ENCODE data around the gene SERPINB1.

DNA sequence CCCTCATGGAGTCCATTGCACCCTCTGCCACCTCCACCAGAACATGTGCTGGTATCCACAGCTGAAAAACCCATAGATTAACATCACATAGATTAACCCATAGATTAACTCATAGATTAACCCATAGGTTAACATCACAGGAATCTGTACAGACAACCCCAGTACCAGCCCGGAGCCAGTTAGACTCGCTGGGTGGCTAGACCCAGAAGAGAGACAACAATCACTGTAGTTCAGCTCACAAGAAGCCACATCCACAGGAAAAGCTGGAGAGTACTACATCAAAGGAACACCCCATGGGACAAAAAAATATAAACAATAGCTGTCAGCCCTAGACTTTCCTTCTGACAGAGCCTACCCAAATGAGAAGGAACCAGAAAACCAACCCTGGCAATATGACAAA lies 36.3 kb upstream of the SERPINB1 start:
- TF ChIP-seq EP300 (IDR thresholded peaks at IDR 0.05) (no peak), POLR2A (IDR thresholded peaks at IDR 0.05) (no peak), CTCF (IDR thresholded peaks at IDR 0.05) (no peak), POLR2AphosphoS5 (IDR thresholded peaks at IDR 0.05) (no peak)

All from gastroesophageal sphincter (tissue), 3 donors.